Suppressor macrophage treated with lipopolysaccharide for 4 hours (primary cell): Measurements from ENCODE around the gene AP1M1.
A peak's percentile ranks its signal among the peaks of the same experiment; 100 is the strongest.
"Not testable (repeated sequence)": the region's sequence is repeated elsewhere in the genome, so short reads cannot be mapped to it uniquely, and the experiment has no call there.

Experiments used
- DNase-seq: peaks from one replicate; pipeline ENCODE4 v3.0.0-alpha.2; 2020

AP1M1 gene

DNA sequence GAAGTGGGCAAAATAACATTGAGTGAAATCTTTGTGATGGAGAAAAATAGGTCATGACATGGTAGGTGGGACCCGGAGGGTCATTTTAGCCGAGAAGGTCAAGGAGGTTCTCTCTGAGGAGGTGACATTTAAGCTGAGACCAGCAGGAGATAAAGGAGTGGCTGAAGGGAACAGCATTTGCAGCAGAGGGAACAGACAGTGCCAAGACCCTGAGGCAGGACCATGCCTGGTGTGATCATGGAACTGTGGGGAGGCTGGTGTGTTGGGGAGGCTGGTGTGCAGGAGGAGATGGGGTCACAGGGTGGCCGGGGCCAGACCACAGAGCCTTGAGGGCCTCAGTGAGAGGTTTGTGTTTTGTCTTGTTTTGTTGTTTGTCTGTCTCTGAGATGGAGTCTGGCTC lies 67.5 kb downstream of the AP1M1 start:
- no peak for DNase-seq

DNA sequence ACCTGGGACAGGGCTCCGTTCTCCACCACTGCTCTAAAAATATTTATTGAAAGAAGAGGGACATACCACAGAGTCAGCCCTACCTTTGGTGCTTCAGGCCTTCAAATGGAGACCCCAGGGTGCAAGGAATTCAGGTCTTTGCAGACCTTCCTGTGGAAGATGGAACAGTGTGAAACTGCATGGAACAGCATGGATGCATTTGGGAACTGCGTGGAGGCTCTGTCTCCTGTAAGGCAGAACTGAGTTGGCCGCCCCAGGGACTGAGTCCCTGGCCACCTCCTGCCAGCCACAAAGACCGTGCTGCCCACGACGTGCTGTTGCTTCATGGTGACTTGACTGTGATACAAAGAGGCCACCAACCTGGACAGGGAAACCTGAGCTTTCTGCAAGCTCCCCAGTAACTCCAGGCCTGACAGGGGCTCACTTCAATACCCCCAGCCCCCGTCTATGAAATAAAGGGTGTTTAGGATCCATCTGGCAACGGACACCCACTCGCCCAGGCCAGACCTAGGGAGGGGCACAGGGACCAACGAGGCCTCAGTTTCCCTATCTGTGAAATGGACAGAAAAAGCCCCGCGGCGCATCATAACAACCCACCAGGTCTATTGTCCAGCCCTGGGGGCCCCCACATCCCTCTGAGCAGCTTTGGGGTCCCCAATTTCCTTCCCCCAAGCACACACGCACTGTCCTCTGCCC lies 68.3 kb downstream of the AP1M1 start:
- no peak for DNase-seq

DNA sequence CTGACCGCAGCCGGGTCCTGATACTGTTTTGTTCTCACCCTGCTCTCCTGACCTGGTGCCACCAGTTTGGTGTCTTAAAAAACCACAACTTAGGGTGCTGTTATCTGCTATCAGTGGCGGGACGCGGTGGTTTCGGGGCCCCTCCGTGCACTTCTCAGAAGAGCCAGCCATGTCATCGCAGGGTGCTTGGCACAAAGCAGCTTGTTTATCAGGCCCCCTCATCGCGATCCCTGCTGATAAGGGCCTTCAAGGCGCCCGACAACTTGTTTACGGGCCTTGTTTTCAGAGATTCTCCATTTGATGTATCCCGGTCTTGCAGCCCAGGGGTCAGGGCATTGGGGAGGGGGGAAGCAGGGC lies 68.9 kb downstream of the AP1M1 start:
- DNase-seq = no peak

DNA sequence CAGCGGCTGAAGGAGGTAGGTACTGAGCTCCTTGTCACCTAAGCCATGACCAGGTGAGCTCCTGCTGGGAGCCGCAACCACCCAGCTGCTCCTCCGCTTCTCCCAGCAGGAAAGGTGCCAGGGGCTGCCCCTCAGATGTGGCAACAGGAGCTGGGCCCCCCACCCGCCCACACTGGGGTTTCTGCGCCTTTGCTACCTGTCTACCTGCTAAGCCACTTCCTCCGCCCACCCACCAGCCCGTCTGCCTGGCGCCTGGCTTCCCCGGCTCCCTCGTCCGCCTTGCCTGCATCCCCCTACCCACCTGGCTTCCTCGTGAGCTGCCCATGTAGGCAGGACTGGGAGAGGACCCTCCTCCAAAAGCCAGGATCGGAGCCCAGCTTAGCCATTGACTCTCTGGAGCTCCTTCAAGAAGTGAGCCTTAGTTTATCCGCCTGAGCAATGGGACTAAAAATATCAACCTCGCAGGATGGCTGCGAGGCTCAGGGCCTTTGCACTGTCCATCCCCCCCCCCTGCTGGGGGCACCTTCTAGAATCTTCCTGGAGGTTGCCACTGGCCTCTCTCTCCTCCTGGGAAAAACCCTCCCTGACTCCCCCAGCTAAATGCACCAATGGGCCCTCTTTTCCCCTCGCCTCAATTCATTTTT lies 71.1 kb downstream of the AP1M1 start:
- no peak for DNase-seq

DNA sequence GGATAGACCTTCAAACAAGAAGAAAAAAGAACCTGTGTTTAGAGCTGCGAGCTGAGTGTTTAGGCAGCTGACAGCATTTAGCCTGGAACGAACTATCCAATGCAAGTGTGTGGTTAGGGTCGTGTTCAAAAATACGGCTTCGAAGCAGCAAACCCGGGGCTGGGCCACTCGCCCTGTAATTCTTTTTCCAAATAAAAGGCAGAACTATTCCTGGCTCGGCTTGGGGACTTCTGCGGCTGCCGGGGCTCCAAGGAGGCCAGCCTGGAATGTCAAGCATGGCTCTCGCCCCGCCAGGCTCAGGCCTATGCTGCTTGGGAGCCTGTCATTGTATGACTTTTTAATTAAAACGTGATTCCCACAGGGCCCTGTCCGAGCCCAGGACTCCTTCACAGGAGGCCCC lies 75.2 kb downstream of the AP1M1 start:
- DNase-seq = no peak

DNA sequence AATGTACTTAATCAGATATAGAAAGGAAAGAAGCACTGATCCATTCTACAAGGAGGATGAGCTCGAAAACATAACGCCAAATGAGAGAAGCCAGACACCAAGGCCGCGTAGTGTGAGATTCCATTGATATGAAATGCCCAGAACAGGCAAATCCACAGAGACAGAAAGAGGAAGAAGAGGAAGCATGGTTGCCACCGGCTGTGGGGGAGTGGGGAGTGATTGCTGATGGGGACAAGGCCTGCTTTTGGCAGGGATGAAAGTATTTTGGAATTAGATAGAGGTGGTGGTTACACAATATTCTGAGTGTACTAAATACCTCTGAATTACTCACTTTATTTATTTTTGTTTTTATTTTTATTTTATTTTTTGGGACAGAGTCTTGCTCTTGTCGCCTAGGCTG lies 76.7 kb downstream of the AP1M1 start:
- DNase-seq = peak; percentile 27

DNA sequence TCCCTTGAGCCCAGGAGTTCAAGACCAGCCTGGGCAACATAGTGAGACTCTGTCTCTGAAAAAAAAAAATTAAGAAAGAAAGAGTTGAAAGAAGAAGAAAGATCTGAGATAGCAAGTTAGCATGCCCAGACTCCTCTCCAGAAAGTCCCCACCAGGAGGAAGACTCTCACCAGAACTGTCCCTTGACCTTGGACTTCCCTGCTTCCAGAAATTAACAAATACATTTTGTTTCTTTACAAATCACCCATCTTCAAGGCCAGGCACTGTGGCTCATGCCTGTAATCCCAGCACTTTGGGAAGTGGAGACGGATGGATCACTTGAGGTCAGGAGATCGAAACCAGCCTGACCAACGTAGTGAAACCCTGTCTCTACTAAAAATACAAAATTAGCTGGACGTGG lies 82.6 kb downstream of the AP1M1 start:
- DNase-seq = no peak

DNA sequence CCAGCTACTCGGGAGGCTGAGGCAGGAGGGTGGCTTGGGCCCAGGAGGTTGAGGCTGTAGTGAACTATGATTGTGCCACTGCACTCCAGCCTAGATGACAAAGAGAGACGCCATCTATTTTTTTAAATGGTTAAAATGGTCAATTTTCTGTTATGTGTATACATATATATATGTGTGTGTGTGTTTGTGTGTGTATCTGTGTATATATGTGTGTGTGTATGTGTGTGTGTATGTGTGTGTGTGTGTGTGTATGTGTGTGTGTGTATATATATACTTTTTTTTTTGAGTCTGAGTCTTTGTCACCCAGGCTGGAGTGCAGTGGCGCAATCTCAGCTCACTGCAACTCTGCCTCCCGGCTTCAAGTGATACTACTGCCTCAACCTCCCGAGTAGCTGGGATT lies 84.0 kb downstream of the AP1M1 start:
- no peak for DNase-seq

DNA sequence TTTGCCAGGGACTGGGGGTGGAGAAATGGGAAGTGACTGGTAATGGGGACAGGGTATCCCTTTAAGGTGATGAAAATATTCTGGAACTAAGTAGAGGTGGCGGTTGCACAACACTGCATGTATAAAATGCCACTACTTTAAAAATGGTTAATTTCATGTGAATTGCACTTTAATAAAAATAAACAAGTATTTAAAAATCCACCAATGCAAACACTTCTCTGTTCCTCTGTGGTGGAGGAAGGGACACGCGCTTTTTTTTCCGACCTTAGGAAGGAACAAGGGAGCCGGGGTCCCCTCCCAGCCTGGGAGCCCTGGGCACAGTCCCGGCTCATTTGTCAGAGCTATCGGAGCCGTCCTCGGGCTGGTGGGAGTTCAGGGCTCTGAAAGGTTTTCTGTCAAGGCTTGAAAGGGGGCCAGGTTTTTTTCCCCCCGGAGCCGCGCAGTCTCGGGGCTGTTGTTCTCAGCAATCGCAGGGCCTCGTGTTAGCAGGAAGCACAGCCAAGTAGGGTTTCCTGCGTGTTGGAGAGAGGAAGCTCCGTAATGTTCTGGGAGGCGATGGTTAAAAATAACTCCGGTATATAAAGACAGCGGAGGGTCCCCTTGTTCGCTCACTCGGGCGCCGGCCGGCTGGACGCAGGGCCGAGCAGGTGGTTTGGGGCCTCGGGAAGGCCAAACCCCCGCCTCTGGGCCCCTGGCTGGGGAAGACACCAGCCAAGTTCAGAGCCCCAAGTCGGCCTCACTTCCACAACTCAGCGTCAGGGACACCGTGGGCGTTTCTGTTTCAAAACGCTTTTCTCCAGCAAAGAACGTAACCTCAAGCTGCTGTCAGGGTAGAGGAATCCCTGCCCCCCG lies 85.7 kb downstream of the AP1M1 start:
- peak; percentile 88 for DNase-seq

DNA sequence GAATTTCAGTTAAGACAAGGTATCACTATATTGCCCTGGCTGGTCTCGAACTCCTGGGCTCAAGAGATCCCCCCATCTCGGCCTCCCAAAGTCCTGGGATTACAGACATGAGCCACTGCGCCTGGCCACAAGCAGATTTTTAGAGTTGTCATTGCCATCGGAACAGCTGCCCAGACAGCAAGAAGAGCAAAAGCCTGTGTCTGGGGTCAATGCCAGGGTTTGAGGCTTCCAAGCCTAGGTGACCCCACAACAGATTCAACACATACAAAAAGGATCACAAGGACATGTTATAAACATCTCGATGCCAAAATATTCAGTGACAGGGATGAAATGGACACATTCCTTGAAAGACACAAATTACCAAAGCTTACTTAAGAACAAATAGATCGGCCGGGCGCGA lies 86.8 kb downstream of the AP1M1 start:
- DNase-seq = no peak

DNA sequence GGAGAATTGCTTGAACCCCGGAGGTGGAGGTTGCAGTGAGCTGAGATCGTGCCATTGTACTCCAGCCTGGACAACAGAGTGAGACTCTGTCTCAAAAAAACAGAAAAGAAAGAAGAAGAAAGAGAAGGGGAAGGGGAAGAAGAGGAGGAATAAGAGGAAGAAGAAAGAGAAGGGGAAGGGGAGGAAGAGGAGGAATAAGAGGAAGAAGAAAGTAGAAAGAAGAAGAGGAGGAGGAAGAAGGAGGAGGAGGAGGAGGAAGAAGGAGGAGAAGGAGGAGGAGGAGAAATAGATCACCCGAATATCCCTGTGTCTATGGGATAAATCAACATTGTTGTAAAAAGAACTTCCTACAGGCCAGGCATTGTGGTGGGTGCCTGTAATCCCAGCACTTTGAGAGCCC lies 87.4 kb downstream of the AP1M1 start:
- not testable (repeated sequence) for DNase-seq

DNA sequence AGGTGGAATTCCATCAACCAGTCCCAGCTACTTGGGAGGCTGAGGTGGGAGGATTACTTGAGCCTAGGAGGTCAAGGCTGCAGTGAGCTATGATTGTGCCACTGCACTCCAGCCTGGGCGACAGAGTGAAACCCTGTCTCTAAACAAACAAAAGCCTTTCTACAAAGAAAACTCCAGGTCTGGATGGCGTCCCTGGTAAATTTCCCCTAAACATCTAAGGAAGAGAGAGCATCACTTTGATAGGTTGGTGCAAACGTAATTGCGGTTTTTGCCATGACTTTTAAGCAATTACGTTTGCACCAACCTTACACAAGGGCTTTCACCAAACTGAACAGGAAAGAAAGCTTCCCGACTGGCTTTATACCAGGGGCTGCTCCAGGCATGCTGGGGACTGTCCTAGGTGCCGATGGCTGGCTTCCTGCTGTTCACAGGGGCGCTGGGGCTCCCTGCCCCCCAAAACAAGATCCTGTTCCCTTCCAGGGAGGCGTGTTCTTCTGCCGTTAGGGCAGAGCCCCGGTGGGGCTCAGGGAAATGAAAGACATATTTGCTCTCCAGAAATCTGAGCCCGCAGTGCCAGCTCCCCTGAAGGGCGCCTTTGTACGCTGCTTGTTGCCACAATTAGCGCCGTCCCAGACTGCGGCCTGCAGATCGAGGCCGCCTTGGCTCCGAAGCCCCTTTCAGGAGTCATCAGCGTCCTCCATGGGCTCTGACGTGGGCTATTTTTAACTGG lies 88.2 kb downstream of the AP1M1 start:
- DNase-seq = peak; percentile 63

DNA sequence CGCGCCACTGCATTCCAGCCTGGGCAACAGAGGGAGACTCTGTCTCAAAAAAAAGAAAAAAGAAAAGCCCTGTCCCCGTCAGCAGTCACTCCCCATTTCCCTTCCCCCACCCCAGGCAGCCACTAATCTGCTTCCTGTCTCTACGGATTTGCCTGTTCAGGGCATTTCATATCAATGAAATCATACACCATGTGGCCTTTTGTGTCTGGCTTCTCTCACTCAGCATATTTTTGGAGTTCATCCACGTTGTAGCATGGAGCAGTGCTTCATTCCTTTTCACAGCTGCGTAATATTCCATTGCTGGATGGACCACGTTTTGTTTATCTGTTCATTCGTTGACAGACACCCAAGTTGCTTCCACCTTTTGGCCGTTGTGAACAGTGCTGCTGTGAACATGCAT lies 90.8 kb downstream of the AP1M1 start:
- no peak for DNase-seq

DNA sequence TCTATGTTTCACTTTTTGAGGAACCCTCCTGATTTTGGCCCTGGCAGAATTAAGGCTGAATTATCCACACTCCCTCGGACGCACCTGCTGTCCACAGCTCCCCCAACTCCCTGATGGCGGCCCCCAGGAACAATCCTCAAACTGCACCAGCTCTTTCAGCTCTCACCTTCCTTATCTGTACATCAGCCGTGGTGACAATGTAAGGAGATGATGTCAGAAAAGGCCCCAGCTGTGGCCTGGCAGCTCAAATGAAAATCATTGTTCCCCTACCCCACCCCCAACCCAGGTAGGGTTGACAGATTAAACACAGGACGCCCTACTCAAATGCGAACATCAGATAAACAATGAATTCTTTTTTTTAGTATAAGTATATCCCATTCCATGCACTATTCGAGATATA lies 91.9 kb downstream of the AP1M1 start:
- no peak for DNase-seq

DNA sequence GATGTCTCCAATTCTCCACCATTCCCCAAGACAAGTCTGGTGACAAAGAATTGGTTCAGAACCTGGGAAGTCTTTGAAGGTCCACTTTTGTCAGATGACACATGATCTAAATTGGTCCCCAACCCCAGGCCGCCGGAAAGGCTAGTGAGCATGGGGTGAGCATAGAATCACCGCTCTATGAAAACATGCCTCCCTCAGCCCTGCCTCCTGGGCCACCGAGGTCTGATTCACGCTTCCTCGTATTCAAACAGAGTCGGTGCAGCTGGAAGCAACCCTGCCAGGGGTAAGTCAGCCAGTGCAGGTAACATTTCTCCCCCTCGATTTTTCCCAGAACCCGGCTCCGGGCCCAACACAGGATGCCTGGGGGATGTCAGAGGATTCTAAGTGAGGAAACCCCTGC lies 93.0 kb downstream of the AP1M1 start:
- DNase-seq = no peak

DNA sequence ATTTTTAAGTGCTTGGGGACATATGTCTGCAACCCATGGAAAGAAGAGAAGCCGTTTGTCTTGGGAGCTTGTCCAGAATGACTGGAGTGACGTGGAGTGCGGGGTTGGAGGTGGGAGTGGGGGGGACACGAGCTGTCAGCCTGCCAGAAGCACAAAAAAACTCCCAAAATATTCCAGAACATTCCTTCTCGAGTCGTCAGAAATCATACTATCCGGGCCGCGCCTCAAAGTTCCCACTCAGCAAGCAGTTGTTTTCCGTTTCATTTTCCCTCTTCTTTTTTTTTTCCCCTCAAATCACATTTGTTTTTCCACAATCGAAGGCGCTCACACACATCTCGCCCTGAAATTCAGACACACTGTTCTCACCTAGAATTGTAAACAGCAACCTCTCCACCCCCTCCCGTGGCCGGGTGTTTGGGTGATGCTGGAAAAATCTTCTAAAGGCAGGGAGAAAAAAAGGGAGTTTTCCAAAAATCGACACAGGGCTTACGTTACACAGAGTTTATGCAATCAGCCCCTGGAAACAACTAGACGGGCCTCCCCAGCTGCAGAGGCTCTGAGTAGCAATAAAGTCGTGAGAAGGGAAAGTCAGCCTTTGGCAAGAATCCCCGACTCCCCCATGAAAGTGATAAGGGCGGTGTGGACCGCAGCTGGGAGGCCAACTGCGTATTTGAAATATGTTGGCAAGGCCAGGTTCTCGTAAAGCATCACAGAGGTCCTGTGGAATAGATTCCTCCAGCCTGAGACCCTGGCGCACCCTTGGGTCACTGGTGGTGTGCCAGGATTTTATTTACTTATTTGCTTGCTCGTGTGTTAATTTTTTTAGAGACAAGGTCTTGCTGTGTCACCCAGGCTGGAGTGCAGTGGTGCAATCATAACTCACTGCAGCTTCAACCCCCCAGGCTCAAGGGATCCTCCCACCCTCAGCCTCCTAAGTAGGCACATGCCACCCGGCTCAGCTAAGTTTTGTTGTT lies 95.7 kb downstream of the AP1M1 start:
- peak; percentile 84 for DNase-seq

DNA sequence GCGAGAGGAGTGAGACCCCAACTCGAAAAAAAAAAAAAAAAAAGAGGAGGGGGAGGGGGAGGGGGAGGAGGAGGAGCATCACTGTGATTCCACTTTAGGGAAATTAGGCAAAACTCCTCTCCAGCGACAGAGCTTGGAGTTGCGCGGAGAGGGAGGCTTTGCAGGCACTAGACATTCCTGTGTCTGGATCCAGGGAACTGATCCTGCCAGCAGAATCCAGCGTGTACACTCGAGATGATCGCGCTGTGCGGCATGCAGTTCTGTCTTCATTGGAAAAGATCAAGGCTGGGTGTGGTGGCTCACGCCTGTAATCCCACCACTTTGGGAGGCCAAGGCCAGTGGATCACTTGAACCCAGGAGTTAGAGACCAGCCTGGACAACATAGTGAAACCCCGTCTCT lies 97.3 kb downstream of the AP1M1 start:
- DNase-seq = no peak
